Retinal pigment epithelial cell (primary cell): ENCODE data around the gene PDZD2.

Source experiments
- DNase-seq: peaks from one replicate; pipeline ENCODE4 v3.0.0-alpha.2; 2010; ENCODE audit warnings: low read depth
- H3K4me3 ChIP-seq: 2 replicates; pipeline ENCODE4 v1.5.1; 2011; ENCODE audit warnings: mild to moderate bottlenecking, low read length, control low read depth, moderate library complexity
- CTCF ChIP-seq: conservative IDR thresholded peaks from 2 replicates; pipeline ENCODE4 v1.5.1; 2011; ENCODE audit warnings: low read depth, low read length, control low read depth, inconsistent platforms

Gene PDZD2

GRCh38 chr5:31743678-31744077, 104.7 kb downstream of the PDZD2 start:
- TF ChIP-seq CTCF: no peak
- H3K4me3 ChIP-seq: no peak overlapping the region
- no peak for DNase-seq

DNA sequence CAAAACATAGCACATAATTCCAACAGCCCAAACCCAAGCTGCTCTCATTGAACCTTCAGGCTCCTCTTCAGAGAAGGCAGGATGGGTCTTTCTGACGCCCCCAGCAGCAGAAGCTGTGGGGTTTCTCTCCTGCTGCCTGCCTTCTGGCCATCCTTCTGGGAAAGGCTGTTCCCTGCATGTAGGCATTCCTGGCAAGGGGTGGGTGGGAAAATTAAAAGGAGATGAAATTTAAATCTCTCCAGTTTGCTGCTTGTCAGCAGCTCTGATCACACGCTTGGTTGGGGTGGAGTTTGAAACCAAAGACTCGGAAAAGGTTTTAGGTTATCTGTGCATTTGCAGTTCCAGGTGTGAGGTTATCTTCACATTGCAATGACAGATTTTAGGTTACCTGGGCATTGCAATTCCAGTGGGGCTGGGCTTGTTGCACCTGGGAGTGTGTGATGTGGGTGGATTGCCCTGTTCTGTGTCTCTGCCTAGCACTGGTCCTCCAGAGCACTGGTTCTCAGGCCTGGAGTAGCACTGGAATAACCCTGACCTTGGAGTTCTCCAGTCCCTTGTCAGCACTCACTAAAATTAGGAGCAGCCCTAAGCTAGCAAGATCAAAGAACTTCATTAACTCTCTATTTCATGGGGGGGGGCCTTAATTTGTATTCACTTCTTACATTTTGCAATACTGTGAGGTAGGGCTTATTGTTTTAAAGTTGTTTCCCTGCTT, 109.7 kb downstream of the PDZD2 start:
- no peak for DNase-seq
- H3K4me3 ChIP-seq: no peak overlapping the region
- TF ChIP-seq CTCF: no peak

GRCh38 chr5:31750215-31750614, 111.3 kb downstream of the PDZD2 start:
- TF ChIP-seq CTCF: no peak
- DNase-seq: no peak
- H3K4me3 ChIP-seq: no peak overlapping the region

GRCh38 chr5:31751610-31752009, 112.7 kb downstream of the PDZD2 start:
- no peak overlapping the region for H3K4me3 ChIP-seq
- DNase-seq: no peak
- no peak for TF ChIP-seq CTCF

DNA sequence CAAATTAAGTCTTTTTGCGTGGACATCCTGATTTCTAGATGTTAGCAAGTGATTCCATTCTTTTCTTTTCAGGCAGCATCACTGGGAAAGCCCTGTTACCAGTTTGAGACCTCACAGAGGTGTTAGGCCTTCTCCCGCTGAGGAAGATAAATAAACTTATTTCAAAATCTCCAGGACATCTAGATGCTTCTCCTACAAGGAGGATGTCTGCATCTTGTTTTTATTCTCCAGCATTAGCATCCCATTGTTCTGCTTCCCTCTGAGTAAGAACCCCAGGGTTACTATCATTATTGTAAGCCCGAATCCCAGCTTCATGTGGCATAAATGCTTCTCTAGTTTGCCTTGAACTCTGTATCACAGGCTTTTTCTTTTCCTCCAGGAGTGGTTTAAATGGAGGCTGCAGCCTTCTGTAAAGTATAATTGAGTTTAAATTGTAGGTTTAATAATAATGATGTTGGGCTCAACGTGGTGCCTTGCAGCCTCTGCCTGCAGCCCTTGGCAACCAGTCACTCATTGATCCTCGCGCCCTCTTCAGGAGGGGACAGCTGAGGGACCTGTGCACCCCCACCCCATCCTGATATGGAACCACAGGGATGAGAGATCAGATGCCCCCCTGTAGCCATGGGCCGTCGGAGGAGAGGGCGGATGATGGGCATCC, 114.9 kb downstream of the PDZD2 start:
- no peak for TF ChIP-seq CTCF
- H3K4me3 ChIP-seq: no peak overlapping the region
- DNase-seq: no peak

DNA sequence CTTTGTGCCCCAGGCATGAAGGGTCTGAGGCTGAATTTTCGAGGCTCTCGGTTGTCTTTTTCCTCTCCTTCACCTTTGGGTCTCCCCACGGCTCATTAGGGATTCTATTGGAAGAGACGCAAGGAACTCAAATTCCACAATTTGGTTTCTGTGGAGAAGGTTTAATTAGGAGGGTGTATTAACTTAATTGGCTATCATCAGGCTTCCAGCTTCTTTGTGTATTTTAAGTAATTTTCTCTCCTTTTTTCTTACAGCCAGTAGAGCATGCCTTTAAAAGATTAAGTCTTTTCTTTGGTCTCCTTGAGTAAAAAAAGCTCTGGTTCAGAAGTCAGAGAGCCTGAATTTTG, 115.4 kb downstream of the PDZD2 start:
- no peak overlapping the region for H3K4me3 ChIP-seq
- TF ChIP-seq CTCF: no peak
- no peak for DNase-seq
